H1 (cell line): Measurements from ENCODE around the gene ZNF283.

Experiments used
- CHD2 ChIP-seq: IDR thresholded peaks from 2 replicates; pipeline ENCODE4 v1.6.1; 2012; ENCODE audit warnings: low read length, improper control_type of control experiment
- CREB1 ChIP-seq: IDR thresholded peaks from 2 replicates; pipeline ENCODE4 v1.6.1; 2012; ENCODE audit warnings: inconsistent platforms
- POLR2AphosphoS5 ChIP-seq: IDR thresholded peaks from 2 replicates; pipeline ENCODE4 v1.6.1; 2011; ENCODE audit warnings: low read depth, low read length
- SIN3A ChIP-seq, 2 experiments: IDR thresholded peaks in 1 of 2; conservative IDR thresholded peaks in 1 of 2; 2 replicates each; pipeline ENCODE4 v1.6.1; 2011 to 2012; ENCODE audit warnings: low read length in 2 of 2, improper control_type of control experiment in 1 of 2, low read depth in 1 of 2, mild to moderate bottlenecking in 1 of 2
- SRF ChIP-seq: IDR thresholded peaks from 2 replicates; pipeline ENCODE4 v1.6.1; 2011; ENCODE audit warnings: mild to moderate bottlenecking, low read depth, low read length, moderate library complexity
- SUZ12 ChIP-seq: fragments of 200-600 bp; sonication (generic); IDR thresholded peaks from 2 replicates; pipeline ENCODE4 v1.6.1; 2012; ENCODE audit warnings: mild to moderate bottlenecking, inconsistent platforms, low read length, moderate library complexity, mixed read lengths
- TF ChIP-seq, protein P1 (sequence below): IDR thresholded peaks from 2 replicates; pipeline ENCODE4 v1.6.1; 2012; ENCODE audit warnings: inconsistent platforms
- TF ChIP-seq, protein P2 (sequence below): IDR thresholded peaks from 2 replicates; pipeline ENCODE4 v1.6.1; 2011; ENCODE audit warnings: low read depth, mild to moderate bottlenecking, low read length; ENCODE audit not compliant: insufficient read depth
- TF ChIP-seq, protein P3 (sequence below), 3 experiments: IDR thresholded peaks; 1 replicate in 2 of 3; 2 replicates in 1 of 3; pipeline versions ENCODE4 v1.5.1 to v1.6.1; 2011; ENCODE audit warnings: low read length in 3 of 3, mild to moderate bottlenecking in 3 of 3, inconsistent platforms in 2 of 3, low read depth in 1 of 3, moderate library complexity in 1 of 3; ENCODE audit not compliant: insufficient read depth in 1 of 3; ENCODE audit errors: control extremely low read depth in 1 of 3

DNA sequence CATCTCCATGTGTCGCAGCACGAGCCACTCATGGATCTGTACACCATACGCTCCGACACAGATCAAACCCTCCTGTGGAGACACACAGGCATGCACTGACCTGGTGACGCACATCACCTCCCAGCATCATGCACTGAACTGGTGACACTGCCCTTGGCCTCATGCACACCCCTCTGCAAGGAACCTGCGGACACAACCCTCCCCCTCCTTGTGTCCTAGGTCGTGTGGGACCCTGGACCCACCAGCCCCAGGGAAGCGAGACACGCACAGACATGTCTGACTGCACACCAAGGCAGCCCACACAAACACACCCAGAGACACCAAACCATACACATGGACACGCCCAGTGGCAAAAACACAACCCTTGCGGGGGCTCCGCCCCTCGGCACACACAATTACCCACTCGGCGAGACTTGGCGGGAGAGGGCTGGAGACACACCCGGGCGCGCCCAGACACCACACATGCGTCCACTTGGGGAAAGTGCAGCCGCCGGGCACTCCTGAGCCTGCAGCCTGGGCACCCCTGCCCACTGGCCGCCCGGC is 44.4 kb upstream of the ZNF283 start:
- TF ChIP-seq SIN3A (conservative IDR thresholded peaks at IDR 0.05 in 1 of 2, IDR thresholded peaks at IDR 0.05 in 1 of 2; ENCODE audit: low read depth in 1 of 2, low read length in 2 of 2) = no peak
- TF ChIP-seq, protein P1, sequence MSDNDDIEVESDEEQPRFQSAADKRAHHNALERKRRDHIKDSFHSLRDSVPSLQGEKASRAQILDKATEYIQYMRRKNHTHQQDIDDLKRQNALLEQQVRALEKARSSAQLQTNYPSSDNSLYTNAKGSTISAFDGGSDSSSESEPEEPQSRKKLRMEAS = no peak
- TF ChIP-seq SUZ12 = no peak
- TF ChIP-seq SRF = no peak
- TF ChIP-seq, protein P2, sequence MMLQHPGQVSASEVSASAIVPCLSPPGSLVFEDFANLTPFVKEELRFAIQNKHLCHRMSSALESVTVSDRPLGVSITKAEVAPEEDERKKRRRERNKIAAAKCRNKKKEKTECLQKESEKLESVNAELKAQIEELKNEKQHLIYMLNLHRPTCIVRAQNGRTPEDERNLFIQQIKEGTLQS = no peak
- TF ChIP-seq CHD2 = no peak
- TF ChIP-seq, protein P3, sequence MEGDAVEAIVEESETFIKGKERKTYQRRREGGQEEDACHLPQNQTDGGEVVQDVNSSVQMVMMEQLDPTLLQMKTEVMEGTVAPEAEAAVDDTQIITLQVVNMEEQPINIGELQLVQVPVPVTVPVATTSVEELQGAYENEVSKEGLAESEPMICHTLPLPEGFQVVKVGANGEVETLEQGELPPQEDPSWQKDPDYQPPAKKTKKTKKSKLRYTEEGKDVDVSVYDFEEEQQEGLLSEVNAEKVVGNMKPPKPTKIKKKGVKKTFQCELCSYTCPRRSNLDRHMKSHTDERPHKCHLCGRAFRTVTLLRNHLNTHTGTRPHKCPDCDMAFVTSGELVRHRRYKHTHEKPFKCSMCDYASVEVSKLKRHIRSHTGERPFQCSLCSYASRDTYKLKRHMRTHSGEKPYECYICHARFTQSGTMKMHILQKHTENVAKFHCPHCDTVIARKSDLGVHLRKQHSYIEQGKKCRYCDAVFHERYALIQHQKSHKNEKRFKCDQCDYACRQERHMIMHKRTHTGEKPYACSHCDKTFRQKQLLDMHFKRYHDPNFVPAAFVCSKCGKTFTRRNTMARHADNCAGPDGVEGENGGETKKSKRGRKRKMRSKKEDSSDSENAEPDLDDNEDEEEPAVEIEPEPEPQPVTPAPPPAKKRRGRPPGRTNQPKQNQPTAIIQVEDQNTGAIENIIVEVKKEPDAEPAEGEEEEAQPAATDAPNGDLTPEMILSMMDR (IDR thresholded peaks at IDR 0.05; ENCODE audit: control extremely low read depth in 1 of 3, insufficient read depth in 1 of 3, low read depth in 1 of 3, low read length in 3 of 3) = no peak
- no peak for TF ChIP-seq CREB1
- no peak for TF ChIP-seq POLR2AphosphoS5
